Globus pallidus (tissue), 1 donor: Measurements from ENCODE around the gene HSPA12B.
A peak's percentile ranks its signal among the peaks of the same experiment; 100 is the strongest.

ENCODE experiments used
- DNase-seq: peaks from one replicate; pipeline ENCODE4 v3.0.0-alpha.2; 2015; ENCODE audit warnings: low spot score

The HSPA12B gene

DNA sequence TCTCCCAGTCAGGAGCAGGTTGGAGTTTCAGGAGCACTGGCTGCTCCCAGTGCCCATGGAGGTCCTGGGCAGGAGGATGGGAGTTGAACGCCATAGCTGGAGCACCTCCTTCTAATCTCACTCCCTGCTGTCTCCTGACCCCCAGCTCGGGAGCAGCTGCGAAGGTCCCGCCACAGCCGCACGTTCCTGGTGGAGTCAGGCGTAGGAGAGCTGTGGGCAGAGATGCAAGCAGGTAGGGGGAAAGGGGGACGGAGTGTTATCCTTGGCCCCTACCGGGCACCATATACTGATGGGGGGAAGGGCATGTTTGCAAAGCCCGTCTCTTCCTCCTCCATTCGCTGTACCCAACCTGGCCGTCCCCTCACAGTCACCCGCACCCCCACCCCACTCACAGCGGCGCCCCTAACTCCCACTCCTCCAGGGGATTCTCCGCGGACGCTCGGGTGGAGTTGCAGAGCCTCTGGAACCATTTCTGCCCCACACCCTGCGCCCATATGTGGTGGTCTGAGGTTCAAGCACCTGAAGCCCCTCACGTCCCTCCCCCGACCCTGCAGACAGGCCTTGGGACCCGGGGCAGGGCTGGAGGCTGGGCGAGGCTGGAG, 16.7 kb downstream of the HSPA12B start:
- DNase-seq: no peak

DNA sequence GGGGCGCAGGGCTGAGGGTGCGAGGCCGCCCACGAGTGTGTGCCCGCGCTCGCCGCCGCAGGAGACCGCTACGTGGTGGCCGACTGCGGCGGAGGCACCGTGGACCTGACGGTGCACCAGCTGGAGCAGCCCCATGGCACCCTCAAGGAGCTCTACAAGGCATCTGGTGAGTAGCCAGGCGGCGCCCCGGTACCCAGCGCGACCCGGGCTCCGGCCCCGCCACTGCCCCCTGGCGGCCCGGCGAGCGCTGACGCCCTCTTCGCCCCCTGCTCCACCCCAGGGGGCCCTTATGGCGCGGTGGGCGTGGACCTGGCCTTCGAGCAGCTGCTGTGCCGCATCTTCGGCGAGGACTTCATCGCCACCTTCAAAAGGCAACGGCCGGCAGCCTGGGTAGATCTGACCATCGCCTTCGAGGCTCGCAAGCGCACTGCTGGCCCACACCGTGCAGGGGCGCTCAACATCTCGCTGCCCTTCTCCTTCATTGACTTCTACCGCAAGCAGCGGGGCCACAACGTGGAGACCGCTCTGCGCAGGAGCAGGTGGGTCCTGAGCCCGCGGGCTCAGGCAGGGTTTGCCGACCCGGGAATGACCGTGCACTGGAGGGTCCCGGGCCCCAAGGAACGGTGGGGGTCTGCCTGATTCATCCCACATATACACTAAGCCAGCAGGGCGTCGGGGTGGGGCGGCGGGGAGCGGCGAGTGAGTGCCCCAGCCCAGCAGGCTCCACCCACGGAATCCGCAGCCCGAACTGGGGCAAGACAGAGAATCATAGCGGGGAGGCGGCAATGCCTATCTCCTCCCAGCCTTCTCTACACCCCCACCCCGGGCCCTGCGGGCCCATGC, 17.4 kb downstream of the HSPA12B start:
- DNase-seq: no peak

DNA sequence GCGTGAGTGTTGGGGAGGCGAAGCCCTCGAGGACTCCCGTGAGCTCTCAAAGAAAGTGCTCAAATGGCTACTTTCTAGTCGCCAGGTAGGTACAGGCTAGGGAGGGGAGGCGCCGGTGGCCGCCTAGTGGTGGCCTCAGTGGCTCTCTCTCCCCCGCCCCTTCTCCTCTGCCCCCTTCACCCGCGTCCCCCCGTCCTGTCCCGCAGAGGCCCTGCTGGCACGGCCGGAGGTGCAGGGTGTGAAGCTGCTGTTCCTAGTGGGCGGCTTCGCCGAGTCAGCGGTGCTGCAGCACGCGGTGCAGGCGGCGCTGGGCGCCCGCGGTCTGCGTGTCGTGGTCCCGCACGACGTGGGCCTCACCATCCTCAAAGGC, 18.8 kb downstream of the HSPA12B start:
- DNase-seq: no peak

DNA sequence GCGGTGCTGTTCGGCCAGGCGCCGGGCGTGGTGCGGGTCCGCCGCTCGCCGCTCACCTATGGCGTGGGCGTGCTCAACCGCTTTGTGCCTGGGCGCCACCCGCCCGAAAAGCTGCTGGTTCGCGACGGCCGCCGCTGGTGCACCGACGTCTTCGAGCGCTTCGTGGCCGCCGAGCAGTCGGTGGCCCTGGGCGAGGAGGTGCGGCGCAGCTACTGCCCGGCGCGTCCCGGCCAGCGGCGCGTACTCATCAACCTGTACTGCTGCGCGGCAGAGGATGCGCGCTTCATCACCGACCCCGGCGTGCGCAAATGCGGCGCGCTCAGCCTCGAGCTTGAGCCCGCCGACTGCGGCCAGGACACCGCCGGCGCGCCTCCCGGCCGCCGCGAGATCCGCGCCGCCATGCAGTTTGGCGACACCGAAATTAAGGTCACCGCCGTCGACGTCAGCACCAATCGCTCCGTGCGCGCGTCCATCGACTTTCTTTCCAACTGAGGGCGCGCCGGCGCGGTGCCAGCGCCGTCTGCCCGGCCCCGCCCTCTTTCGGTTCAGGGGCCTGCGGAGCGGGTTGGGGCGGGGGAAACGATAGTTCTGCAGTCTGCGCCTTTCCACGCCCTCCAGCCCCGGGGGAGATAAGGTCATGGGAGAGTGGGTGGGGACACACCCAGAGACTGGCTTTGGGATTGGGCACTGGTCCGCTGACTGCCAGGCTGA, 19.3 kb downstream of the HSPA12B start:
- DNase-seq: peak; percentile 44

DNA sequence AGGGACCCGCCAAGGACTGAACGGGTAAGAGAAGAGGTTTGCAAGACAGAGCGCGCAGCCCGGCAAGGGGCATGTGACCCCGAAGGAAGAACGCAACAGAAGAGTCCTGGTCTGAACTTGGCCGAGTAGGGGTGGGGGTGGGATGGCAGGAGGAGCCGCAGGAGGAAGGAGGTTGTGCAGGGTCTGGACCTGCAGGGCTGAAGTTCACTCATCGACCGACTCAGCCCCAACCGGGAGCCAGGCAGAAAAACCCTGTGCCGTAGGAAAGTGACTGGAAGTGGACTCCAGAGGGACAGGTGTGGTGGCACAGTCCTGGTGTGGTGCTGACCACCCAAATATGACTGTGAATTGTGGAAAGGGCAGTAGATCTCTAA, 19.9 kb downstream of the HSPA12B start:
- no peak for DNase-seq

DNA sequence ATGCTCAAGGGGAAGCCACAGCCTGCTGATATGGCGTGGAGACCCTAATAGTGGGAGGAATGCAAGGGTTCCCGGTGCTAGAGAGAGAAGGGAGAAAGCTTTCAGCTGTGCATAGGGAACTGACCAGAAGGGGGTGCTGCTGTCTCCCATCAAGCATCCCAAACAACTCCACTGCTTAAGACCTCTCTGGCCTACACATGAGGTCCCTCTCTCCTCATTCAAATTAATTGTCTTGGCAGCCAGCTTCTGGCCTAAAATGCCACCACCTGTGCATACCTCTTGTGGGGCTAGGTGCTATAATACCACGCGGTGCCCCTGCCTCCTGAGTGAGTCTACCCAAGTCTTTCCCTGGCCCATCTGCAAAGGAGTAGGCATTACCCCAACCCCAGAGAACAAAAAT, 20.6 kb downstream of the HSPA12B start:
- DNase-seq: peak; percentile 65

DNA sequence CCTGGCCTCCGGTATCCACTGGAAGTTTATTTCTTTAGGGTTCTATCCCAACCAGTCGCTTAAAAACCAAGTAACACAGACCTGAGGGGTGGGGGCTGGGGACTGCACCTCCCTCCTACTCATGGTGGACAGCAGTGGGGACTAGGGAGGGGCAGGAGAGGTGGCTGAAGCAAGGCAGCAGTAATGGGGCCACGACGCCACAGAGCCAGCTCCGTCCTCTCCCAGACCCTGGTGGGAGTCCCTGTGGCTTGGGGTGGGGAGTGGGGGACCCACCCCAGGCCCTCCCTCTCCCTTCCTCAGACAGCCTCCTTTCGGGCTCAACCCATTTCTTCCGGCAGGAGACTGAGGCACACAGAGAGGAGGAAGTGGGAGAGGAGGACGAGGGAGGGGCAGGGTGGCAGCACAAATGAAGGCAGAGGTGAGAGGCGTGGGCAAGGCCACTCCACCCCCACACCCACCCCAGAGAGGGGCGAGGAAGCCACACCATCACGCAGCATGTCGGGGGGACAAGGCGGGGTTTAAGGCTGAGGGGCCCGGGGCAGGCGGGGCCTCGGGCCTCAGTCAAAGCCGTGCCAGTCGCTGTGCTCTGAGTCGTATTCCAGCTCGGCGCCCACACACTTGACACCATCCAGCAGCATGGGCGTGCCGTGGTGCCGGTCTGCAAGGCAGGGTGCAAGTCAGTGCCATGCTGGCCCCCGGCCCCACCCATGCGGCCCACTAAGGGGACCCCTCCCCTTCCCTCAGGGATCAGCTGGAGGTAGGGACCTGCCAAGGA, 21.2 kb downstream of the HSPA12B start:
- no peak for DNase-seq

DNA sequence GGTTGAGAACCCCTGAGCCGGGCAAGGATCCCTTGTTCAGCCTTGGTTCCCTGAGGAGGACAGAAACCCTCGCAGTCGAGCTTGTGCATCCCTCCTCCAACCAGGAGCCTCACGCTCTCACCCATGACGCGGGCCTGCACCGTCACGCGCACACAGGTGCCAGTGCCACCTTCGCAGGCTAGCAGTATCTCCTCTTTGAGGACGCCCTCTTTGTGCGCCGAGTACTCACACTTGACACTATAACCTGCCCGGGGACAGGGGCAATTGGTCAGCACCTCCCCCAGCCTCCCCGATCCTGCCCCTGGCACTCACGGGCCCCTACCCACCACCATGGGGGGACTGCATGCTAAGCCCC, 21.8 kb downstream of the HSPA12B start:
- DNase-seq: no peak

DNA sequence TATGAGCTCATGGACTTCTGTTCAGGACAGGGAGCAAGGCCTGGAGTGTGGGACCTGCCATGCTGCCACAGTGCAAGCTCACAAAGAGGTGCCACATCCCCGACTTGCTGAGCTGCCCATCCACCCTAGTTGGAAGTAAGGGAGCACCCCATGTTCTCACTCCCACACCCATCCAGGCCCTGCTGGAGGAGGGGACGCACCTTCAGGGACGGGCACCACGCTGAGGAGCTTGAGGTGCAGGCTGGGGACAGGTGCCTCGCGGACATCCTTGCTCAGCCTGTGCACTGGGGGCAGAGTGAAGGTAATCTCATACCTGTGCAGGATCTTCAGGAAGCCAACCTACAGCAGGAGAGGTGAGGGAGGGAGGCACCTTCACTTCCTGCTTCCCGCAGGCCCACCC, 22.8 kb downstream of the HSPA12B start:
- no peak for DNase-seq

DNA sequence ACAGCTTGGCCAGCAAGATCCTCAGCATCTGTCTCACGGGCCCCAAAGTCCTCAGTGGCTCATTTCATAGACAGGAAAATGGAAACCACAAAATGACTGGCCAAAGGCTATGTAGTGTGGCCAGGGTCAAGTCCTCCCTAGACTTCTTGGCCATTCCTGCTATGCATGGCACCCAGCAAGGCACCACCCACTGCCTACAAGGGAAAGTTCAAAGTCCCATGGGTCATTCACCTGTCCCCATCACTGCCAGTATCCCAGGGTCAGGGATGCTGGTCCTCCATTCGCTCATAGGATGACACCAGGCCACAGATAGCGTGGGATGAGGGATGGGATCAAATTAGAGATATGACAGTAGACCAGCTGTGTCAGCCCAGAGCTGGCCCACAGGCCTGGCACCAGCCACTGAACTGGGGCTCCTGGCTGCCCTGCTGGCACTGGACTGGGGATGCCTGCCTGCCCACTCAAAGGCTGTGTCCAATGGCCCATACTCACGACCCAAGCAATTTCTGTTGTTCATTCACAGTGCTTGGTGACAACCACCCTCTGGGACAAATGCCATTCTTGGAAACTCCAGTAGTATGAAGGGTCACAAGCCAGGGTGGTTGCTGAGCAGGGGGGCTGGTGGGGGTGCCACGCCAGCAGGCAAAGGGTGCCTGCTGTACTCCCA, 23.5 kb downstream of the HSPA12B start:
- no peak for DNase-seq

DNA sequence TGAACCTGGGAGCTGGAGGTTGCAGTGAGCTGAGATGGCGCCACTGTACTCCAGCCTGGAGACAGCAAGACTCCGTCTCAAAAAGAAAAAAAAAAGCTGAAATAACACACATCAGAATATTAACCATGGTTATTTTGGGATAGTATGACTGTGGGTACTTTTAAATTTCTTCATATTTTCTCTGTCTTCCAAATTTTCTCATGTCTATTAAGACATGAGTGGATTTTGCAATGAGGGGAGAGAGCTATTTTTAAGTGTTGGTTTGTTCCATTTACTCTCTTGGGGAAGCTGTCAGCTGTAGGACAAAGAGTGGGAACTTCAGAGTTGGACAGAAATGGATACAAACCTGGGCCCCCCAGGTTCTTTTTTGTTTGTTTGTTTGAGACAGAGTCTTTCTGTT, 24.8 kb downstream of the HSPA12B start:
- no peak for DNase-seq

DNA sequence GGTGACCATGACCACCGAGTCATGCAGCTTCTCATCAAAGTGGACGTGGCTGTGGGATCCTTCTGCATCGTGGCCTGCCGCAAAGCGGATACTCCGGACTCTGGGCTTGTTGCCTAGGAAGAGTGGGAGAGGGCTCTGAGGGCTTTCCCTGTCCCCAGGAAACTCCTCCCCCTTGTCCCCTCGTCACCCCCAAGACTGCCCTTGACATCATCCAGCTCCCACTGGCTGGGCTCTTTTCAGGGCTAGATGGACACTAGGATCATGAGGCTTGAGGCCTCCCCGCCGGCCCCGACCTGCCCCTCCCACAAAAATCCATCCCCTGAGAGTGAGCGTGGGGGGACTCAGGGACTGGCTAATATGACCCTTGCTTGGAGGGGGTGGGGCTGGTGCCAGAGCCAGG, 26.1 kb downstream of the HSPA12B start:
- no peak for DNase-seq

DNA sequence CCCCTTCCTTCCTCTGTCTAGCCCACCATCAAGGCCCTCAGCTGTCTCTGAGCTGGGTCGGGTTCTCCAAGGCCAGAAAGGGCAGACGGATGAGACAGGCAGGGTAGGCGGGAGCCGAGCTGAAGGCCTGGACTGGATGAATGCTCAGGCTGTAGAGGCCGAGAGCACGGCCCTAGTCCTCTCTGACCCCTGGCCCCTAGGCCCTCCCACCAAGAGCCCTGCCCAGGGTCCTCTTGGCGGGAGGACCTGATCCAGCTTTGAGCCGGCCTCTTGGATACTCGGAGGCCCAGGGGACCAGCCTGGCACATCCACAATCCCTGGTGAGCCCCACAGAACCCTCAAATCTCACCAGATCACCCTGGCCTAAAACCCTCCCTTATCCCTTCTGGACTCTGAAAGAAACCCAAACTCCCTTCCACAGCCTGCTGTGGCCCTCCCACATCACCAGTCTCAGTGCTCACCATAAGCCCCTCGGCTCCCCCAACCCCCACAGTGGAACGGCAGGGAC, 26.9 kb downstream of the HSPA12B start:
- DNase-seq: no peak

DNA sequence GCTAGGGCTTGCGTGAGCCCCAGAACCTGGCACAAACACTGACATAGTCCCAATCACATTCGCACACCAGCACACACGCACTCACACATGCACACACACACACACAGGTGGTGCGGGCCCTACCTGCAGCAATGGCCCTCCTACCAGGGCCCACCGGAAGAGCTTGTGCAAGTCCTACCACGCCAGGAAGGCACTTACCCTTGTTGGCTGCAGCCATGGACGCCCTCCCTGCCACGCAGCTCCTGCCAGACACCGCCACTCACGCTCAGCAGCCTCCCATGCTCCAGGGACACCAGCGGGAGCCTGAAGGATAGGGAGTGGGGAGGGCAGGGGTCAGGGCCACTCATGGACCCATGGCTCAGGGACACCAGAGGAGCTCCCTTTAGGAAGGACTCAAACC, 27.4 kb downstream of the HSPA12B start:
- DNase-seq: no peak

DNA sequence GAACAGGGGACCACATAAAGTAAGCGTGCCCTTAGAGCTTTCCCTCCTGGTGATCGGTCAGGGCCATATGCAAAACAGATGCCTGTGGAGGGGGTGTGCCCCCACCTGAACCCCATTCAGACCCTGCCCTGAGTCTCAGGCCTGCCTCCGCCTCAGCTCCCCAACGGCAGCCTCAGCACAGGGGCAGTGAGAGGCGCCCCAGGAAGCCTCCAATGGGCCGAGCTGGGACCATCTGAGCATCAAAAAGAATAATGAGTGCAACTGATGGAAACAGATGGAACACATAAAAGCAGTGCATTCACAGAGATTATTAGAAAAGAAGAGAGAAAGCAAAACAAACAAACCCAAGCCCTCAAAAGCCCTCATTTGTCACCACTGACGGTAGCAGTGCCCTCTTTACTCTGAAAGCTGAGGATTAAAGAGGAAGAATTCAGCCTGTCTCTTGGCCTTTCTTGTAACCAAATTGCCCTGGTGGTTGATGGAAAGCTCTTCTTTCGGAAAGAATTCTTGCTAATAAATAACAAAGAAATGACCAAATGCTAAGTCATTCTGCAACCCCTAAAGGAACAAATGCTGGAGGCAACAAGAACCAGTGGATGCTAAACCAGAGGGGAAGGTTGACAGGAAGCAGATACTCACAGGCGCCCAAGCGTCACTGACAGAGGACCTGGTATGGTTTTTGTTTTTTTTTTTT, 28.3 kb downstream of the HSPA12B start:
- DNase-seq: no peak

DNA sequence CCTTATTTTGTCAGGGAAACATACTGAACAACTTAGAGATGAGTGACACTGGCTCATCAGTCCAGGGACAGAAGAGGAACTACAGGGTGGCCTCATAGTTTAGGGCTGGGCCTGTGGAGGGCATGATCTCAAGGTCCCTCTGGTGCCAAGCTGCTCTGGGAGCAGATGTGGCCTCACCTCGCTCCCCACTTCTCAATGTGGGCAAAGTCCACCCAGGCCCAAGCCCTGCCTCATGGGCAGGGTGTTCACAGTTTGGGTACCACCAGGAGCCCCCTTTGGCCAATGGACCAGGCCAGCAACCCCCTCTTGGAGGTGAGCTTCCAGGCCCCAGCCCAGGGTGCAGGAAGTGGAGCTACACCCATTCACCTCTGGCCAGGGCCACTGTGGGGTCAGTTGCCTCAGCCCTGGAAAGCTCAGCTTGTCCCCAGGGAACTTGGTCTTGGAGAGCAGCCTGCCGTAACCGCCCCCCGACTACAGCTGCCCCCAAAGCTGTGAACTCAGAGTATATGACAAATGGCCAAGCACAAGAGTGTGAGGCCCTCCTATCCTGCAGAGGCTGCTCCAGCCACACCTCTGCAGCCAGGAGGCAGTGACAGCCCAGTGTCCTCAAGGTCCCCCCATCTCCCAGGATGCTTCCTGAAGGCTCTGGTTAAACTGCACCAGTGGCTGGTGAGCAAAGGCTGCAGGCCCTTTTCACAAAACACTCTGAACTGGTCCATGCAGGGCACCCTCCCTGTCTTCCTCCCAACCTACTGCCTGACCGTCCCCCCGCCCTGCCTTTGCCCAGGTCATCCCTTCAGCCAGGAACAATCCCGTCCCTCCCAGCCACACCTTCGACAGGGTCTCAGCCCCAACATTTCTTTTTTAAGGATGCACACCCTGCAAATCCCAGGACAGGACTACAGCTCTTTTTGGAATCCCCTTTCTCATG, 31.5 kb downstream of the HSPA12B start:
- no peak for DNase-seq

DNA sequence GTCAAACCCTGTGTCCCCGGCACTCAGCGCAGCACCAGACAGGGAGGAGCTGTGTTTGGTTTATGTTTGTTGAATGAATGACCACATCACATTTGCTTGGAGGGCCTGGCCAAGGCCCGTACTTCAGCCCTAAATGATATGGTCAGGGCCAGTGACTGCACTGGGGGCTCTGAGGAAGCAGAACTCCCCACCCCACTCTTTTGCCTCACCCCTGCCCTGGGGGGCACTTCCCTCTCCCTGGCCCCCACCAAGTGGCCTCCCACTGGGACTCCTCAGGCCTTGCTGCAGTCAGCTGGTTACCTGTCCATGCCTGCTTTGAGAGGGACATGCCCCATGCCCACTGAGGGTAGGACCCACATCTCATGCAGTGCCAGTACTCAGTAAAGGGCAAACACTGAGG, 32.2 kb downstream of the HSPA12B start:
- no peak for DNase-seq

DNA sequence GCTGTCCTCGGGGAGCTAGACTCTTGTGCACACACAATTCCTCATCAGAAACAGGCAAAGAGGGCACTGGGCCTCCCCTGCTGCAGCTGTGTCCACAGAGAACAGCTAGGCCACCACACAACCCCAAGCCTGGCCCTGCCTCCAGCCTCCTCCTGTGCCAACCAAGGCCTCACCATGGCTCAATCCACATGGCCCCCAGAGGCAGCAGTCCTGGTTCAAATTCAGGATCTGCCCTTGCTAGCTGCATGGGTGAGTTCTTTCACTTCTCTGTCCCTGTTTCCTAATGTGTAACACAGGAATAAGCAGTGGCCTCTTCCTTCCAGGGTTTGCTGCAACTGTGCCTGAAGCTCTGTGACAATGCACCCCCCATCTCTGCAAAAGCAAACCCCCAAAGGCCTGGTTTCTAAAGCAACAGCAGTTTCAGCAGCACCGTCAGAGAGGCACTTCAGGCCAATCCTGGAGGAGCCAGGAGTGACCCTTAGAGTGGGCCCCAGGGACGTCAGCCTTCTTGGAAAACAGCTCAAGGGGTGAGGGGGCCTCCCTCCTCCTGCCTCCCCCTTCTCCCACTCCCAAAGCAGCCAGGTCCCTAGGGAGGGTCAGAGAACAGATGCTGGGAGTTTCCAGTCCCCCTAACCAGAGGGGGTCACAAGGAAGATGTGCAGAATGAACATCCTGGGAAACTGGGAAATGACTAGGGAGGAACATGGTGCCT, 32.8 kb downstream of the HSPA12B start:
- no peak for DNase-seq

DNA sequence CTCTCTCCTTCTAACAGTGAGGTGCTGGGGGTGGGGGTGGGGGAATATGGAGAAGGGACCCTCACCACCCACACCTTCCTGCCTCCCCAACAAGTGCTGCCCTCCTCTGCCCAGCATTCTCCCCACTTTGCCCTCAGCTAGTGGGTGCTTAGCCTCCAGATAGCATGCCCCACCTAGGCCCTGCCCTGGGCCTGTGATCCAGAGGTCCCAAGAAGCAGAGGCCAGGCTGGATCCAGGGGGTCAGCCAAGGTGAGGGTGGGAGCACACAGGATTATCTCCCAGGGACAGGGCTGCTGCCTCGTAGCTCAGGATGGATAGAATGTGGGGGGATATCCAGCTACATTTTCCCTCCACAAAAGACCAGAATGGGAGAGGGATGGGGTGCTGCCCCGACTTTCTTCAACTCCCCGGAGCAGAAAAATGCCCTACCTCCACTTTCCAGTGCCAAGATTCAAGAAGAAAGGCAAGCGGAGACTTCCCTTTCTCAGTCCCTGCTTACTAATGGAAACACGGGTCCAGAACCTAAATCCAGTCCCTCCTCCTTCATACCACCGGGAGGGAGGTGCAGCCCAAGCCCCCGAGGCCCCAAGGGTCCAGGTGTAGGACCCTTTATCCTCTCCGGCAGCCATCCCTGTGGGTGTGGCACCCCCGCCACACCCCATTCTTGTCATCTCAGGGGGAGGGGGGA, 34.1 kb downstream of the HSPA12B start:
- no peak for DNase-seq
